Stimulated activated CD4-positive, alpha-beta T cell treated with anti-CD3 and anti-CD28 coated beads, Interleukin-4, amount 100 ng/mL, for 4 hours (primary cell): ENCODE measurements around the gene MYH15.

Experiments
- DNase-seq, 2 experiments: peaks; one replicate each; pipeline ENCODE4 v3.0.0-alpha.2; 2020

MYH15 gene

GRCh38 chr3:108469126-108469525 lies 41.3 kb downstream of the MYH15 start:
- no peak for DNase-seq

DNA sequence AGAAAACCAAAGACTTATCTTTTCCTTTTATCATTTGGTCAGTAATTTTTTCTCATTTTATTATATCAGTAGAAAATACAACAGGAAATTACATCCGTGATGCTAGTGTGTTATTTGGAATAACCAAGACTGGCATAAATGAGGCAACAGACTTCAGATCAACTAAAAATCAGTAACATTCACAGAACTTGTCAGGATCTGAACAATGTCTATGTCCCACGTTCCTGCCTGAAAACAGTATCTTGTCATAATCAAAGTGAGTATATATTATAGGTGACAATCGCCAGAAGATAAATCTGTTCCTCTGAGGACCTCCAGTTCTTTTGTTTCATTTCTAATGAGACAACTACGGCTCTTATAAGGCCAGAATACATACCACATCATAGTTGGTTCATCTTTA lies 41.8 kb downstream of the MYH15 start:
- DNase-seq, result no peak

DNA sequence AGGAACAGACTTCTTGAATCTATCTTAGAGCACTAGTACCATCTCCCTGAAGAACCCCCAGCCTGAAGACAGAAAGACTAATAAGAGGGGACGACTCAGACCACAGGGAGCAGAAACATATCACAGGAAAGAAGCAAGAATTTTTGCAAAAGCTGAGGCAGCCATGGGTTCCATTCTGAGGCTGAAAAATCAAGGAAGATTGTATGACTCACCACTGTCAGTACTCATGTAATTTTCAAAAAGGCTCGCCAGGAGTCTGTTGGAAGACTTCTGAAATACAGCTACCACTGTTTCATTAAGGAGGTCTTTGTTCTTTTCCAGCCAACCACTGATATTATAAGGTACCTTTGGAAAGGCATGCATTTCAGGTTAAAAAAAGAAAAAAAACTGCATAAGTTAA lies 47.5 kb downstream of the MYH15 start:
- DNase-seq, result no peak

GRCh38 chr3:108461661-108462111 lies 48.7 kb downstream of the MYH15 start:
- DNase-seq, result no peak

DNA sequence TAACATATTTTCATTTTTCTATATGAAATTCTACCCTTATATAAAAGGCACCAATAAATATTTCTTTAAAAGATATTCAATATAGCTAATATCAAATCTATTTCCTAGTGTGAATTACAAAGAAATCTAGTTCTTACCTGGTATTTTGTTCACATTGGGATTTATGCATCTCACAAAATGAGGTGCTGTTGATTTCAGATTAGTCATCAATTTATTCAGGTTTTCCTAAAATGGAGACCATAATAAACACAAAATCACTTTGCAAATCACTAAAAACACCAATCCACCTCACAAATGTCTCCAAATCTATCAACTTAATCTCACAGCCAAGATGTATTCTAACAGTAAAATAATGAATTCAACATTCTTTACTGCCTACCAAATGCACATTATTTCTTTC lies 51.2 kb downstream of the MYH15 start:
- DNase-seq, result no peak

GRCh38 chr3:108455212-108455705 lies 55.1 kb downstream of the MYH15 start:
- DNase-seq, result no peak

DNA sequence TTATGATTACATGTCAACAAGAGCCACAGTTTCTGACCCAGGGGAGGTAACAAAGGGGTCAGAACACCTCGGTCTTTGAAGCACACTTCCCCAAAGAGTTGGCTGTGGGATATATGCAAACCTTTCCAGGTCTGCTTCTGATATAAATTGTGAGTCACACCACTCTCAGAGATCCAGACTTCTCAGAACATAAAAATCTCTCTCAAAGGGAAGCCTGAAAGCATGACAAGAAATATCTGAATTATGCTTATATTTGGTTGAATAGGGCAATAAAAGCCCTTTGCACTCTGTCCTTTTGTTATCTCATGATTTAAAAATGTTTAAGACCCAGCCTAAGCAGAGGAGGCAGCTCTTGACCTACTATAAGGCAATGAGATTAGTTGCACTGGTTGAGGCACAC lies 56.8 kb downstream of the MYH15 start:
- DNase-seq, result no peak

GRCh38 chr3:108450444-108450843 lies 60.0 kb downstream of the MYH15 start:
- no peak for DNase-seq

DNA sequence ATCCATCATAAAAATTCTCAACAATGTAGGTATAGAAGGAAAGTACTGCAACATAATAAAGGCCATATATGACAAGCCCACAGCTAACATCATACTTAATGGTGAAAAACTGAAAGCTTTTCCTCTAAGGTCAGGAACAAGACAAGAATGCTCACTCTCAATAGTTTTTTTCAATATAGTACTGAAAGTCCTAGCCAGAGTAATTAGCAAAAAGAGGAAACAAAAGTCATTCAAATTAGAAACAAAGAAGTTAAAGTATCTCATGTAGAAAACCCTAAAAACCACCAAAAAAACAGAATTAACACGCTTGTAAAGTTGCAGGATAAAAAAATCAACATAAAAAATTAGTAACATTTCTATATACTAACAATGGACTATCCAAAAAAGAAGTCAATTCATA lies 61.8 kb downstream of the MYH15 start:
- no peak for DNase-seq

DNA sequence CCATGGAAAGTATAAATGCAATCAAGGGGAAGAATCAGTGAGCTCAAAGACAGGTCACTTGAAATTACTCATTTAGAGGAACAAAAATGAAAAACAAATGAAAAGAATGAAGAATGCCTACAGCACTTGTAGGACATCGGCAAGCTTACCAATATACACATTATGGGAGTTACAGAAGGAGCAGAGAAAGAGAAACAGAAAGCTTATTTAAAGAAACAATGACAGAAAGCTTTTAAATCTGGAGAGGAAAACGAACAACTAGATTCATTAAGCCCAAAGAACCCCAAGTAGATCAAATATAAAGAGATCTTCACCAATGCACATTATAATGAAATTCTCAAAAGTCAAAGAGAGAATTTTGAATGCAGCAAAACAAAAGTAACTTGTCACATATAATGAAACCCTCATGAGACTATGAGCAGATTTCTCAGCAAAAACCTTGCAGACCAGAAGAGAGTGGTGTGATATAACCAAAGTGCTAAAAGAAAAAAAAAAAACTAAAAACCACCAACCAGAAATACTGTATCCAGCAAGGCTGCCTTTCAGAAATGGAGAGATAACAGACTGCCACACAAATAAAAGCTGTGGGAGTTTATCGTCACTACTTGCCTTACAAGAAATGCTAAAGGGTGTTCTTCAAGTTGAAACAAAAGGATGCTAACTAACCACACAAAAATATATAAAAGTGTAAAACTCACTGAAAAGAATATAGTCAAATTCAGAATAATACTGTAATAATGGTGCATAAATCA lies 63.1 kb downstream of the MYH15 start:
- DNase-seq, result no peak

DNA sequence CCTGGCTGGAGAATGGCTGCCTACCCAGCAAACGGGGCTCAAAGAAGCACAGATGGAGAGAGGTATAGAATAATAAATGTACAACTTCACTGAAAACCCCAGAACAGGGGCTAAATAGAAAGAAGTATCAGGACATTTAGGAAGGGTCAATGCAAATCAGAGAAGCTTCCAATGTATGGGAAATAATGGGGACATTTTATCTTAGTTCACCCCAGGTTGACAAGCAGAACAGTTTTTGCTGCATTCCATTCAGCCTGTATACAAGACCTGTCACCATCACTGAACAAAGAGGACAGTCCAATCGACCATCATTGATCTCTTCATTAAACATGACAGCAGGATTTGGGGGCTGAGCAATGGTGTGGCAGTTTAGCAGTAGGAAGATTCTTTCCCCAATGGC lies 68.1 kb downstream of the MYH15 start:
- DNase-seq, result no peak

GRCh38 chr3:108441518-108441917 lies 68.9 kb downstream of the MYH15 start:
- DNase-seq, result no peak

DNA sequence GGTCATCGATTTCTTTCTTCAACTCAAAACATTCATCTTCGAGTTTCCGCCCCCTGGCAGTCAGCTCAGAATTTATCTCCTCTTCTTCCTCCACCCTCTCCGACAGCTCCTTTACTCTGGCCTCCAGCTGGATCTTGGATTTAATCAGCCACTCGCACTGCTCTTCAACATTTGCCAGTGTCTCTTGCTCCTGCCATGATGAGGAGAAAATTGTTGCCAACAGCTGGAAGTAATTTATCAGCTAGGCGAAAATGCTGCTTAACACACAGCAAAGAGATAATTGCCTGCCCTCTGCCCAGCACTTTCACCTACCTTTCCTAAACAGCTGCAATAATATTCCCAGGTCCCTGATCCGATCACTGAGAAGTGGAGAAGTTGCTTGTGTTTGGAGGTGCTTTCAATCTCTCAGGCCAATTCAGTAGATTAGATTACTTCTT lies 69.3 kb downstream of the MYH15 start:
- DNase-seq, result no peak

- no peak for DNase-seq
These were observed 71.9 kb downstream of the MYH15 start for GRCh38 chr3:108438542-108438941.

GRCh38 chr3:108437439-108437838 lies 73.0 kb downstream of the MYH15 start:
- no peak for DNase-seq

DNA sequence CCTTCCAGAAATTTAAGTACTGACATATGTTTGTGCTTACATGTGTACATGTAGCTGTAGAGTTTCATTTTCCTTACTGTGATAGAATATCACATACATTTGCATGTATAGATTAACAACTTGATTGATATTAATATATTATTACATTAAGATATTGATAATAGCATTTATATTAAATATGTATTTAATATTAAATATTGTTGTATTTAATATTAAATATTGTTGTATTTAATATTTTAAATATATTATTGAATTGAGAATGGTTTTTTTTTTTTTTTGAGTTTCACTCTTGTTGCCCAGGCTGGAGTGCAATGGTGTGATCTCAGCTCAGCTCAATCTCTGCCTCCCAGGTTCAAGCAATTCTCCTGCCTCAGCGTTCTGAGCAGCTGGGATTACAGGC lies 76.5 kb downstream of the MYH15 start:
- DNase-seq, result no peak

- no peak for DNase-seq
These were observed 78.0 kb downstream of the MYH15 start for GRCh38 chr3:108432431-108432830.

- DNase-seq, result no peak
These were observed 79.9 kb downstream of the MYH15 start for GRCh38 chr3:108430540-108430939.

- no peak for DNase-seq
These were observed 81.8 kb downstream of the MYH15 start for GRCh38 chr3:108428586-108428985.

DNA sequence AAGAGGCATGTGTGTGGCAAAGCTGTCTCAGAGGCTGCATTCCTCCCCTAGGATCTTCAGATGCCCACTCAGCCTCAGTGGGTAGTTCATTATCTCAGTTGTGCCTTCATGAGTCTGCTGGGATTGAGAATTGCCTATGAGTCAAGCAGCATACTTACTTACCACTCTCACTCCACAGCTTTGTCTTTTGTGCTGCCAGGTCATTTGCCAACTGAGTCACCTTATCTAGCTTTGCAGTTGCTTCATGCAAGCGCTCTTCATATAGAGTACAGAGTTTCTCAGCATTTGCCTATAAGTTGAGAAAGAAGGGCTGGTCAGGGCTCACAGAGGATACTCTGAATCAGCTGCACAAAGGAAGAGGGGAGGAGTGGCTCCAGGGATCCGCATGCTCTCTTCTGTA lies 89.5 kb downstream of the MYH15 start:
- no peak for DNase-seq

- DNase-seq, result no peak
These were observed 94.1 kb downstream of the MYH15 start for GRCh38 chr3:108416111-108416869.

GRCh38 chr3:108415661-108416060 lies 94.7 kb downstream of the MYH15 start:
- DNase-seq, result no peak

DNA sequence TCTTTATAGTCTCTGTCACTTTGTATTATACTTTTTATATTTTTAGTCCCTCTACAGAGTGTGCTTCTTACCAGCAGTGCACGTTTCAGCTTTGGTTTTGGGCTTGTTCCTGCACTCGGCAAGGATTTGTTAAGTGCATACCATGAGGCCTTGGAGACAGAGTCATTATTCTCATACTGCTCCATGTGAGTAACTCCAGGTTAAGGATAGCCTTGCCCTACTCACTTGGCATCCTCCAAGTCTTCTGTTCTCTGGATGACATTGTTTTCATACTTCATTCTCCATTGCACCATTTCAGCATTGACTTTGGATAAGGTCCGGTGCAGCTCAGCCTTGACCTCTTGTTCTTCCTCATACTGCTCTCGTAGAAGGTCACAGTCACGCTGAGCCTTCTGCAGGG lies 96.4 kb downstream of the MYH15 start:
- no peak for DNase-seq

- no peak for DNase-seq
These were observed 98.2 kb downstream of the MYH15 start for GRCh38 chr3:108412121-108412750.
